DOHH2 (cell line): ENCODE results near the gene ERRFI1.

ENCODE experiments used
- H3F3A ChIP-seq: fragments of 200-600 bp; sonication (generic), shearing (Covaris generic); 2 replicates; pipeline ENCODE4 v1.6.0; 2016; ENCODE audit warnings: antibody characterized with exemption, mild to moderate bottlenecking; ENCODE audit not compliant: control insufficient read depth, insufficient read depth
- H3K27ac ChIP-seq: fragments of 200-600 bp; sonication (generic); 2 replicates; pipeline ENCODE4 v1.5.1; 2014; ENCODE audit warnings: low read depth, mild to moderate bottlenecking, low read length, moderate library complexity
- H3K27me3 ChIP-seq: fragments of 200-600 bp; sonication (generic); 2 replicates; pipeline ENCODE4 v1.6.1; 2014; ENCODE audit warnings: mild to moderate bottlenecking, low read length, mixed read lengths; ENCODE audit not compliant: control insufficient read depth
- H3K36me3 ChIP-seq: fragments of 200-600 bp; sonication (generic); 2 replicates; pipeline ENCODE4 v1.6.1; 2014; ENCODE audit warnings: mild to moderate bottlenecking, low read length, moderate library complexity, mixed read lengths; ENCODE audit not compliant: control insufficient read depth
- H3K4me1 ChIP-seq: fragments of 200-600 bp; sonication (generic); 2 replicates; pipeline ENCODE4 v1.6.1; 2014; ENCODE audit warnings: mild to moderate bottlenecking, low read length, mixed read lengths; ENCODE audit not compliant: control insufficient read depth
- H3K4me2 ChIP-seq: fragments of 200-600 bp; sonication (generic); 2 replicates; pipeline ENCODE4 v1.6.0; 2014; ENCODE audit warnings: mild to moderate bottlenecking, low read length, moderate library complexity
- H3K4me3 ChIP-seq: fragments of 200-600 bp; sonication (generic); 2 replicates; pipeline ENCODE4 v1.5.1; 2014; ENCODE audit warnings: mild to moderate bottlenecking, low read length, mixed read lengths
- H3K79me2 ChIP-seq: fragments of 200-600 bp; sonication (generic); 2 replicates; pipeline ENCODE4 v1.6.1; 2014; ENCODE audit warnings: mild to moderate bottlenecking, low read length, mixed read lengths; ENCODE audit not compliant: control insufficient read depth
- H3K9me2 ChIP-seq: fragments of 200-600 bp; sonication (generic); replicated peaks from 2 replicates; pipeline ENCODE4 v1.6.1; 2014; ENCODE audit warnings: mild to moderate bottlenecking, low read length, mixed read lengths; ENCODE audit not compliant: control insufficient read depth
- H3K9me3 ChIP-seq: fragments of 200-600 bp; sonication (generic); 2 replicates; pipeline ENCODE4 v1.6.1; 2014; ENCODE audit warnings: antibody characterized with exemption, low read length, mixed read lengths; ENCODE audit not compliant: control insufficient read depth, insufficient read depth
- H4K20me1 ChIP-seq: fragments of 200-600 bp; sonication (generic); 2 replicates; pipeline ENCODE4 v1.6.0; 2014; ENCODE audit warnings: low read depth, mild to moderate bottlenecking, antibody characterized with exemption, low read length, moderate library complexity; ENCODE audit not compliant: control insufficient read depth, insufficient read depth
- CTCF ChIP-seq: fragments of 200-600 bp; sonication (generic); IDR thresholded peaks from one replicate; pipeline ENCODE4 v1.5.1; 2014; ENCODE audit warnings: antibody characterized with exemption, mild to moderate bottlenecking, low read depth, low read length; ENCODE audit not compliant: poor library complexity, severe bottlenecking
- EZH2phosphoT487 ChIP-seq: fragments of 200-600 bp; sonication (generic); IDR thresholded peaks from 2 replicates; pipeline ENCODE4 v1.6.1; 2017; ENCODE audit warnings: borderline replicate concordance, mild to moderate bottlenecking, antibody characterized with exemption, low read length, moderate library complexity, mixed read lengths

Gene ERRFI1

GRCh38 chr1:7991504-7992440 is 34.3 kb downstream of the ERRFI1 start:
- Histone ChIP-seq H4K20me1 (no peaks in the 10 kb centered on the region), H3K4me2 (no peak overlapping the region), H3K79me2 (no peaks in the 10 kb centered on the region), H3K27ac (no peak overlapping the region), H3F3A (no peaks in the 10 kb centered on the region; the same call in 1 of the 2 replicates), H3K36me3 (no peaks in the 10 kb centered on the region; the same call in 1 of the 2 replicates), H3K27me3 (no peaks in the 10 kb centered on the region), H3K4me1 (no peaks in the 10 kb centered on the region), H3K4me3 (no peak overlapping the region), H3K9me2 (no peaks in the 10 kb centered on the region), H3K9me3 (no peaks in the 10 kb centered on the region)
- no peak for TF ChIP-seq EZH2phosphoT487

GRCh38 chr1:7989762-7990428 is 36.2 kb downstream of the ERRFI1 start:
- no peaks in the 10 kb centered on the region for H4K20me1 ChIP-seq

GRCh38 chr1:7988576-7988975 is 37.5 kb downstream of the ERRFI1 start:
- Histone ChIP-seq H3K9me3 (no peaks in the 10 kb centered on the region), H3K4me2 (no peak overlapping the region), H3K4me3 (no peak overlapping the region), H3F3A (no peaks in the 10 kb centered on the region; the same call in 1 of the 2 replicates), H3K27me3 (no peaks in the 10 kb centered on the region), H3K79me2 (no peaks in the 10 kb centered on the region), H3K4me1 (no peaks in the 10 kb centered on the region), H3K27ac (no peak overlapping the region), H4K20me1 (0 out of 2 replicates have a peak, but pooled peaks cover 2% of the 10 kb centered on the region), H3K36me3 (peaks cover 26% of the 10 kb centered on the region), H3K9me2 (no peaks in the 10 kb centered on the region)
- TF ChIP-seq CTCF (no peak), EZH2phosphoT487 (no peak)

More at GRCh38 chr1:7989762-7990428, 36.2 kb downstream of the ERRFI1 start:
- no peaks in the 10 kb centered on the region; the same call in 1 of the 2 replicates for H3F3A ChIP-seq
- no peak overlapping the region for H3K27ac ChIP-seq
- no peaks in the 10 kb centered on the region for H3K27me3 ChIP-seq
- no peaks in the 10 kb centered on the region for H3K79me2 ChIP-seq
- H3K4me2 ChIP-seq = no peak overlapping the region
- no peak overlapping the region for H3K4me3 ChIP-seq
- no peaks in the 10 kb centered on the region for H3K9me2 ChIP-seq
- no peaks in the 10 kb centered on the region for H3K9me3 ChIP-seq
- no peaks in the 10 kb centered on the region for H3K4me1 ChIP-seq
- no peak for TF ChIP-seq CTCF
- TF ChIP-seq EZH2phosphoT487 = no peak
- peaks cover 13% of the 10 kb centered on the region for H3K36me3 ChIP-seq
